ENCODE results near the gene RIT2.

RIT2 gene

DNA sequence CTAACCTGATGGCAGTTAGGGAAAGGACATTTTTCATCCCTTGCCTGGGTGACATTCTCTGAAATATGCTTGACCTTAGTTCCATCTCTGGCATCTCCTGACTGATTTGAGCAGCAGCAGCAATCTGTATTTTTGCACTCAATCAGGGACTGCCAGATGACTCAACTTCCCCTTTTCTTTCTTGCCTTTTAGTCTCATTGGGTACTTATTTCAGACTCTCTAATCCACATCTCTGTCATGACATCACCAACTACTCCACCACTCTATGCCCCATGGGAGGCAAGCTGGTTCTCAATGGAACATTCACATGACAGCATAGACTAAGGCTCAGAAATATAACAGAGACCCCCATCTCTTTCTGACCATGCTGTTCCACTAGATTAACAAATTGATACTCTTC, 254.2 kb downstream of the RIT2 start:
- Histone ChIP-seq H3K4me3 (replicated peaks; ENCODE audit: insufficient read depth, low read length) (no peak overlapping the region), H3K27me3 (ENCODE audit: insufficient read depth, poor library complexity, severe bottlenecking) (peaks cover 3% of the 10 kb centered on the region), H3K27ac (replicated peaks) (no peak overlapping the region)
- no peak for DNase-seq (ENCODE audit: low read depth in 1 of 2, low spot score in 1 of 2)
- TF ChIP-seq SPI1 (IDR thresholded peaks at IDR 0.05; ENCODE audit: borderline replicate concordance, low read depth) (no peak), POLR2AphosphoS5 (IDR thresholded peaks at IDR 0.05; ENCODE audit: low read depth) (no peak), GABPA (IDR thresholded peaks at IDR 0.05; ENCODE audit: low read depth) (no peak)
- TF ChIP-seq, protein P1, sequence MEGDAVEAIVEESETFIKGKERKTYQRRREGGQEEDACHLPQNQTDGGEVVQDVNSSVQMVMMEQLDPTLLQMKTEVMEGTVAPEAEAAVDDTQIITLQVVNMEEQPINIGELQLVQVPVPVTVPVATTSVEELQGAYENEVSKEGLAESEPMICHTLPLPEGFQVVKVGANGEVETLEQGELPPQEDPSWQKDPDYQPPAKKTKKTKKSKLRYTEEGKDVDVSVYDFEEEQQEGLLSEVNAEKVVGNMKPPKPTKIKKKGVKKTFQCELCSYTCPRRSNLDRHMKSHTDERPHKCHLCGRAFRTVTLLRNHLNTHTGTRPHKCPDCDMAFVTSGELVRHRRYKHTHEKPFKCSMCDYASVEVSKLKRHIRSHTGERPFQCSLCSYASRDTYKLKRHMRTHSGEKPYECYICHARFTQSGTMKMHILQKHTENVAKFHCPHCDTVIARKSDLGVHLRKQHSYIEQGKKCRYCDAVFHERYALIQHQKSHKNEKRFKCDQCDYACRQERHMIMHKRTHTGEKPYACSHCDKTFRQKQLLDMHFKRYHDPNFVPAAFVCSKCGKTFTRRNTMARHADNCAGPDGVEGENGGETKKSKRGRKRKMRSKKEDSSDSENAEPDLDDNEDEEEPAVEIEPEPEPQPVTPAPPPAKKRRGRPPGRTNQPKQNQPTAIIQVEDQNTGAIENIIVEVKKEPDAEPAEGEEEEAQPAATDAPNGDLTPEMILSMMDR (IDR thresholded peaks at IDR 0.05; ENCODE audit: insufficient read depth, low read length): no peak
- TF ChIP-seq, protein P2, sequence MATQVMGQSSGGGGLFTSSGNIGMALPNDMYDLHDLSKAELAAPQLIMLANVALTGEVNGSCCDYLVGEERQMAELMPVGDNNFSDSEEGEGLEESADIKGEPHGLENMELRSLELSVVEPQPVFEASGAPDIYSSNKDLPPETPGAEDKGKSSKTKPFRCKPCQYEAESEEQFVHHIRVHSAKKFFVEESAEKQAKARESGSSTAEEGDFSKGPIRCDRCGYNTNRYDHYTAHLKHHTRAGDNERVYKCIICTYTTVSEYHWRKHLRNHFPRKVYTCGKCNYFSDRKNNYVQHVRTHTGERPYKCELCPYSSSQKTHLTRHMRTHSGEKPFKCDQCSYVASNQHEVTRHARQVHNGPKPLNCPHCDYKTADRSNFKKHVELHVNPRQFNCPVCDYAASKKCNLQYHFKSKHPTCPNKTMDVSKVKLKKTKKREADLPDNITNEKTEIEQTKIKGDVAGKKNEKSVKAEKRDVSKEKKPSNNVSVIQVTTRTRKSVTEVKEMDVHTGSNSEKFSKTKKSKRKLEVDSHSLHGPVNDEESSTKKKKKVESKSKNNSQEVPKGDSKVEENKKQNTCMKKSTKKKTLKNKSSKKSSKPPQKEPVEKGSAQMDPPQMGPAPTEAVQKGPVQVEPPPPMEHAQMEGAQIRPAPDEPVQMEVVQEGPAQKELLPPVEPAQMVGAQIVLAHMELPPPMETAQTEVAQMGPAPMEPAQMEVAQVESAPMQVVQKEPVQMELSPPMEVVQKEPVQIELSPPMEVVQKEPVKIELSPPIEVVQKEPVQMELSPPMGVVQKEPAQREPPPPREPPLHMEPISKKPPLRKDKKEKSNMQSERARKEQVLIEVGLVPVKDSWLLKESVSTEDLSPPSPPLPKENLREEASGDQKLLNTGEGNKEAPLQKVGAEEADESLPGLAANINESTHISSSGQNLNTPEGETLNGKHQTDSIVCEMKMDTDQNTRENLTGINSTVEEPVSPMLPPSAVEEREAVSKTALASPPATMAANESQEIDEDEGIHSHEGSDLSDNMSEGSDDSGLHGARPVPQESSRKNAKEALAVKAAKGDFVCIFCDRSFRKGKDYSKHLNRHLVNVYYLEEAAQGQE (IDR thresholded peaks at IDR 0.05; ENCODE audit: insufficient replicate concordance, low read depth): no peak

DNA sequence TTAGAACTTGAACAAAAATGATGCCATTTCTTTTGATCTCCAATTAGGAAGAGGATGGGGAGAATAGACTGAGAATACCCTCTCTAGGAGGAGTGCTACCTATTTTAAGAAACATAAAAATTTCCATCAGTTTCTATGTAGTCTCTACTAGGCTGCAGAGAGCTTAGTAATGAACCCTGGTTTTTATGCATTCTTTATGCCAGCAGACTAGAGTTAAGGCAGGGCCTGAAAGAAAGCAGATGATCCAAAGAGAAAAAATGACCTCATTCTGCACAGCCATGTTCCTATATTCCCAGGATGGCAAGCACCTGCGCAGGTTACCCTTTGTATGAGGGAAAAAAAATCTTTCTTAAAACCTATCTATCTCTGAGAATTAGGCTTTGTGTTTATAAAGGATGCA, 254.9 kb downstream of the RIT2 start:
- TF ChIP-seq, protein P1 (IDR thresholded peaks at IDR 0.05; ENCODE audit: insufficient read depth, low read length): no peak
- no peak for TF ChIP-seq POLR2AphosphoS5 (IDR thresholded peaks at IDR 0.05; ENCODE audit: low read depth)
- TF ChIP-seq GABPA (IDR thresholded peaks at IDR 0.05; ENCODE audit: low read depth): no peak
- TF ChIP-seq, protein P2 (IDR thresholded peaks at IDR 0.05; ENCODE audit: insufficient replicate concordance, low read depth): no peak
- TF ChIP-seq SPI1 (IDR thresholded peaks at IDR 0.05; ENCODE audit: borderline replicate concordance, low read depth): no peak
- no peak for DNase-seq (ENCODE audit: low read depth in 1 of 2, low spot score in 1 of 2)
- Histone ChIP-seq H3K4me3 (replicated peaks; ENCODE audit: insufficient read depth, low read length) (no peak overlapping the region), H3K27ac (replicated peaks) (no peak overlapping the region), H3K27me3 (ENCODE audit: insufficient read depth, poor library complexity, severe bottlenecking) (no peaks in the 10 kb centered on the region)

DNA sequence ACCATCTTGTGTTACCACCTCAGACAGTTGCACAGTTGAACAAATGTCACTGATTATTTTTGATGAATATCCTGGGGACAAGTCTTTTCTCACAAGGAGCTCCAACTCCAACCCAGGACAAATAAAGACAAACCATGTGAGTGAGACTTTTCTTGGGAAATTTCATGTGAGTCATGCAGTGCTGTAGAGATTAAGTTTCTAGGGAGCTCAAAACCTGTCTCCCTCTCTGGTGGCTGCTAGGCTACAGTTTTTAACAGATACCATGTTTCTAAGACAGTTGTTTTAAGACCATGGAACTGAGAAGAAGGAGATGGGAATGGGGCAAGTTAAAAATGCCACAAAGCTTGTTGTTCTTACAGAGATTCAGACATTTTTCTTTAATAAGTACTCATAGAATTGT, 255.5 kb downstream of the RIT2 start:
- TF ChIP-seq, protein P2 (IDR thresholded peaks at IDR 0.05; ENCODE audit: insufficient replicate concordance, low read depth): no peak
- TF ChIP-seq, protein P1 (IDR thresholded peaks at IDR 0.05; ENCODE audit: insufficient read depth, low read length): no peak
- TF ChIP-seq POLR2AphosphoS5 (IDR thresholded peaks at IDR 0.05; ENCODE audit: low read depth) (no peak), GABPA (IDR thresholded peaks at IDR 0.05; ENCODE audit: low read depth) (no peak), SPI1 (IDR thresholded peaks at IDR 0.05; ENCODE audit: borderline replicate concordance, low read depth) (no peak)
- Histone ChIP-seq H3K27me3 (ENCODE audit: insufficient read depth, poor library complexity, severe bottlenecking) (no peaks in the 10 kb centered on the region), H3K27ac (replicated peaks) (no peak overlapping the region), H3K4me3 (replicated peaks; ENCODE audit: insufficient read depth, low read length) (no peak overlapping the region)
- no peak for DNase-seq (ENCODE audit: low read depth in 1 of 2, low spot score in 1 of 2)

All from HL-60 (cell line).